Neural progenitor cell (in vitro differentiated cells): ENCODE measurements around the gene CES1.

ENCODE experiments used
- CTCF ChIP-seq: fragments of 200-600 bp; sonication (generic); IDR thresholded peaks from 2 replicates; pipeline ENCODE4 v1.5.1; 2017; ENCODE audit warnings: antibody characterized with exemption, mild to moderate bottlenecking
- EZH2 ChIP-seq: fragments of 200-600 bp; sonication (generic); IDR thresholded peaks from 2 replicates; pipeline ENCODE4 v1.6.1; 2017; ENCODE audit warnings: antibody characterized with exemption, mild to moderate bottlenecking, moderate library complexity

GRCh38 chr16:55809851-55810250, 23.0 kb downstream of the CES1 start:
- TF ChIP-seq CTCF (no peak), EZH2 (no peak)
